HG02938 (cell line): ENCODE measurements around the gene TMEM87B.

Experiments used
- ATAC-seq: cut with Tn5 transposase; IDR thresholded peaks from one replicate; pipeline ENCODE4 v1.9.1; 2021; ENCODE audit warnings: mild to moderate bottlenecking, moderate library complexity; ENCODE audit not compliant: unreplicated experiment

TMEM87B gene

GRCh38 chr2:112149194-112149593 is 94.1 kb downstream of the TMEM87B start:
- ATAC-seq, result no peak

GRCh38 chr2:112149866-112150435 is 94.9 kb downstream of the TMEM87B start:
- ATAC-seq, result no peak

DNA sequence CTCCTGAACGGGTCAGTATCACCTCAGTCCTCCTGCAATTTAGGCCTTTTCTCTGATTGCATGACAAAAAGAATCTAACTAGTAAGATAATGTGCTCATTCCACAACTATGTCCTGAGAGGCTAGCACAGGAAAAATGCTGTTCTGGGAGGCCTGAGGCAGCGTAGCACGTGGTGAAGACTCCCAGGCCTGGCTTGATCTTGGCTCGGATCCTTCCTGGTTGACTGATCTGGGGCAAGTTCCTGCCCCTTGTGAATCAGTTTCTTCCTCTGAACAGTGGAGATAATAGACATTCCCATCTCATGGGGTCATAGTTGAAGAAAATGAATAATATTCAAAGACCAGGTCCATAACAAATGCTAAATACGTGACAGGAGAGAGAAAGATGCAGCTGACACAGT is 95.4 kb downstream of the TMEM87B start:
- no peak for ATAC-seq

DNA sequence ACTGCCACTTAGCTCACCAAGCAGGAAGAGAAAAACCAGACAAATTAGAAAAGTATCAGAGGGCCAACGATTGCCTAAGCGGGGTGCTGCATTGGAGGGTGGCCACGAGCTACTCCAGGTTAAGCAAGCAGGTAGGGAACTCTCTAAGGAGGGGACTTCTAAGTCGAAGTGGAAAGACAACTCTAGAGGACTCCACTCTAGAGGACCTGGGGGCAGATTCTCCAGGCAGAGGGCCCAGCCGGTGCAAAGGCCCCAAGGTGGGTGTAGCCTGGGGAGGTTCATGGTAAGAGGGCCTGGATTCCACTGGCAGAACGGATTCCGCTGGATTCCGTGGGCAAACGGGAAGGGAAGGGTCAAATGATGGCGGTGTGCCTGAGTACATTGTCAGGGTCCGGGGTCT is 95.8 kb downstream of the TMEM87B start:
- no peak for ATAC-seq

DNA sequence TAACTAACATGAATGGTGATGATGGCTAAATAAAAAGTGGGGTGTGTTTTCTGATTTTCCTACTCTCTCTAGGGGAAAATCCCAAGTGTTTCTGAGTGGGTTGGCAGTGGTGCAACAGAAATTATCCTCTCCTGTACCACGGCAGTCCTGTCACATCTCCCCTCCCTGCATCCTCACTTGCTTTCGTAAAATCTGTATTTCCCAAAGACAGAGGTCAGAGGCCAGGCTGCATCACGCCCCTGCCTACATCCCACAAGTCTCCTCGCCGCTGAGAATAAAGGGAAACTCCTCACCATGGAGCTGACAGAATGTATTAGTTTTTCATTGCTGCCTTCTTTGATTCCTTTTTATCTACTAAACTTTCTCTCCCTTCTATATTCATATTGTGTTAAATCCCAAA is 96.2 kb downstream of the TMEM87B start:
- ATAC-seq, result no peak

GRCh38 chr2:112151701-112152440 is 96.8 kb downstream of the TMEM87B start:
- ATAC-seq, result no peak

DNA sequence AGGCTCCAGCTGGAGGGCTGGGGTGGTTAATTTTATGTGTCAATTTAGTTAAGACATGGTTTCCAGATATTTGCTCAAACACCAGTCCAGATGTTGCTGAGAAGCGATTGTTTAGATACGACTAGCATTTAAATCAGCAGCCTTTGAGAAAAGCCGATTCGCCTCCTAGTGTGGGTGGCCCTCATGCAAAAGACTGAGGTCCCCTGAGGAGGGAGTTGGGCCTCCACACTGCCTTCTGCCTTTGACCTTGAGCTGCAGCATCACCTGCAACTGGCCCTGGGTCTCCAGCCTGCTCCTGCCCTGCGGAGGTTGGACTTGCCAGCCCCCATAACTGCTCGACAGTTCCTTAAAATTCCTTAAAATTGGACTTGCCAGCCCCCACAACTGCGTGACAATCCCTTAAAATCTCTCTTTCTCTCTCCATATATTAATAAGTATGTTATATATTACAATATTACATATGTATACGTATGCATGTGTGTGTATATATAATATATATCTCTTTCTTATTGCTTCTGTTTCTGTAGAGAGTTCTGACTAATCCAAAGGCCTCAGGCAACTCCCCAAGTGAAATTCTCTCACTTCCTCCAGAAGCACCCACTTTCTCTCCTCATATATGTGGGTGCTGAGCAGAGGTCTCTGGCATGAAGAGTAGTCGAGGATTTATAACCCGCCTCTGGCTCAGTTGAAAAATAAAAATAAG is 97.6 kb downstream of the TMEM87B start:
- no peak for ATAC-seq

DNA sequence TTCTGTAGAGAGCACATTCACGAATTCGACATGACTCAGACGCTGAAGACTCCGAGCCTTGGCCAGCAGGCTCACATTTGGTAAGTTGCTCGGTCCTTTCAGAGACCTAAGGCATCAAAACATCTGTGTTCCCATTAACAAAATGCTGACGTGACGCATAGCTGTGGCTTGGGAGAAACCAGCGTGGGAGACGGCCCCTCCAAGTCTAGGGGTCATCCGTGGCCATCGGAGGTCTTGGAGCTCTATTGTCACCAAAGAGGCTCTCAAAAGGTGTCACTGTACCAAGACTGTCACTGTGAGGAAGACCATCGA is 98.1 kb downstream of the TMEM87B start:
- no peak for ATAC-seq

DNA sequence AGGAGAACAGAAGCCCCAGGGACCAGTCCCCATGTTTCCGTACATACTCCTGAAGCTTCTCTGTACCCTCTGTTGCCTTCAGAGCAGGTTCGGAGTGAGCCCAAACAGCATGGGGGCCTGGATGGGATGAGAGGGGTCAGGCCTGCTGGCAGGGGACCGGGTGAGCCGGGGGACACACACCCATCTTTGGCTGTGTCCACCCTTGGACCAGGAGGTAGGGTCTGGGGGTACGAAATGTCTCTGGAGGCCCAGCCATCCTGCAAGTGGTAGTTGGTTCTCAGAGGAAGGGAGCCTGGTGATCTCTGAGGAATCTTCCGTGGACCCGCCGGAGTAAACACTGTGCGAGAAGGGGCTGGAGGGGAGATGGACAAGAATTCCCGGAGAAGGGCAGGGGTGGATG is 98.4 kb downstream of the TMEM87B start:
- no peak for ATAC-seq

- ATAC-seq, result no peak
Measured at GRCh38 chr2:112154246-112155117, 99.4 kb downstream of the TMEM87B start.

- ATAC-seq, result no peak
Measured at GRCh38 chr2:112155331-112156151, 100.5 kb downstream of the TMEM87B start.

DNA sequence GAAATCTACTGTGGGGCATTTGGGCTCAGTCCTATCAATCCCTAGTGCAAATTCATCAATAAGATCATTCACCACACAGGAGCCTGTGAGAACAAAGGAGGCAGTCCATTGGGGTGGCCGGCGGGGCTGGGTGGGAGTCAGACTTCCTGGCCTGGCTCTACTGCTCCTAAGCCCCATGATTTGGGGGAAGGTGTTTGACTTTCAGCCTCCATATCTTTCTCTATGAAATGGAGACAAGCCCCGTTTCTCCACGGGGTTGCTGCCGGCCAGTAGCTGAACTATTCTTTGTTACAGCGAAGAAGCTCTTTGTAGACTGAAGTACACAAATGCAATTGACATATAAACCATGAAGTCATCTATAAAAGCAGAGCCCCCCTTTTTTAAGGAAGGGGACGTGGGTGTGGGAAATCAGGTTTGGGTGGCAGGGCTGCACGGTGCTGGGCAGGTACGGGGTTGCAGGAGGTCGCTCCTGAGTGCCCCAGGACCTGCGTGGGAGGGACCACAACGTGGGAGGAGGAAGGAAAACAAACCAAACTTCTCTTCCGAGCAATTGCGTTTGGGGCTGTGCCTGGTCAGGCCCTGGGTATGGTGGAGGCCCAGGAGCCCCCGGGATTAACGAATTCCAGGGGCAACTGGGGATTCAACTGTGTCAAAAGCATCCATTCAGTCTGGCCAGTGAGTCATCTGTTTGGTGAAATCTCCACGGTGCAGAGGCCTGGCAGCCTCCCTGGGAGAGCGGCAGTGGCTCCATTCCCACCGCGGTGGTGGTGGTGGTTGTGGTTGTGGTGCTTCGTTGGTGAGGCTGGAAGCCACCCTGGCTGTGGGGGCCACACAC is 101.3 kb downstream of the TMEM87B start:
- ATAC-seq, result no peak

- ATAC-seq, result no peak
Measured at GRCh38 chr2:112157472-112157871, 102.4 kb downstream of the TMEM87B start.

DNA sequence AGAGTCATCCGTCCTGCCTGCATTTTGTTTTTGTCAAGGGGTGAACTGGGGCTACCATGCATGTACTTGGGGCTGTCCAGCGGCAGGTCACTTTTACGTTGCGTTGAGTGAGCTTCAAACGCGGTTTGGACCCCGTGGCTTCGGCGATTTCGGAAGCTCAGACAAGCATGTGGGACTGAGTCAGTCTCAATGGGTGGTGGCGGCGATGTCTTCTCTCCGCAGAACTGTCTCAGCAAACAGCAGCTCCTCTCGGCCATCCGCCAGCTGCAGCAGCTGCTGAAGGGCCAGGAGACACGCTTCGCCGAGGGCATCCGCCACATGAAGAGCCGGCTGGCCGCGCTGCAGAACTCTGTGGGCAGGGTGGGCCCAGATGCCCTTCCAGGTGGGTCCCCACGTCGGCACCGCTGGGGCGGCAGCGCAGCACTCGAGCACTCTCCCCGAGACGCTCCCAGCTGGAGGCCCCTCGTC is 104.4 kb downstream of the TMEM87B start:
- no peak for ATAC-seq

DNA sequence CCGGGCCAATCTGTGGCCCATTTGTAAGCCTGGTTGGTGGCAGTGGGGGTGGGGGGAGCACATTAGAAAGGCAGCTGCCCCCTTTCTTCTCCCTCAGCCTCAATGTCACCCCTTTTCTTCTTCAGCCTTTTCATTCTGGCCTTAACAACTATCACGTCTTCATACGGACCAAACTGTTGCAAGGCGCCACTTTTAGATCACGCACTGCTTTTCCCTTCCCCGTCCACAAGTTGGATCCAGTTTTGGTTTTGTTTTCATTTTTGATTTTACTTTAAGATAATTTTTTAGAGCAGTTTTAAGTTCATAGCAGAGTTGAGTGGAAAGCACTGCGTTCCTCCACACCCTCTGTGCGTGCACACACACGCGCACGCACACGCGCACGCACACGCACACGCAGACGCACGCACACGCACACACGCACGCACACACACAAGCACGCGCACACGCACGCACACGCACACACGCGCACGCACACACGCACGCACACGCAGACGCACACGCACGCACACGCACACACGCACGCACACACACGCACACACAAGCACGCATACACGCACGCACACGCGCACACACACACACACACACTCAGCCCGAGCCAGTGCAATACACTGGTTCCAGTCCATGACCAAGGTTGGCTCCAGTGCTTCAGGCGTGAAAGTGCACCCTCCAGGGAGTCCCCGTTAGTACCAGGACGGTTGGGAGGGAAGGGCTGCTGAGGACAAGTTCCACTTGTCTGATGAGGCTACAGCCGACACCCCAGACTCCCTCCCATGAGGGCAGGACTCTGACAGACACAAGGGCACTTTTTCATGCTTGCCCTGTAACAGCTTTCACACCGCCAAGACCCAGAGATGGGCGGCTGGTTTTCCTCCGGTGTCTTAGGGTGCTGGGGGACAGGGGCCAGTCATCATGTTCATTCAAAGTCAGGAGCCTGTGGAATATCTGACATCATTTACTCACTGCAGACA is 105.5 kb downstream of the TMEM87B start:
- ATAC-seq, result no peak

GRCh38 chr2:112161431-112162145 is 106.5 kb downstream of the TMEM87B start:
- no peak for ATAC-seq

GRCh38 chr2:112162341-112162740 is 107.3 kb downstream of the TMEM87B start:
- ATAC-seq, result no peak

GRCh38 chr2:112162956-112163355 is 107.9 kb downstream of the TMEM87B start:
- no peak for ATAC-seq
